Measurements from ENCODE around the gene FAM89A.
"Not testable (repeated sequence)": the region's sequence is repeated elsewhere in the genome, so short reads cannot be mapped to it uniquely, and the experiment has no call there.

FAM89A gene

GRCh38 chr1:231036416-231036815 lies 3.6 kb downstream of the FAM89A start:
- ChIA-PET POLR2A (ENCODE audit: low non-redundant PET) (no interaction called here), CTCF (interaction anchor here (0.6 kb wide), 1 partner anchor 145 kb away, joined by 4 read pairs; no protein-coding TSS in a partner anchor)
- no peak for TF ChIP-seq CTCF (conservative IDR thresholded peaks at IDR 0.05; ENCODE audit: low read depth)
- no peak overlapping the region for H3K27ac ChIP-seq
- DNase-seq (ENCODE audit: low spot score), result no peak

- H3K27ac ChIP-seq, result no peak overlapping the region
- POLR2A ChIA-PET (ENCODE audit: low non-redundant PET), result no interaction called here
- no peak for DNase-seq (ENCODE audit: low spot score)
- CTCF ChIA-PET, result no interaction called here
- TF ChIP-seq CTCF (conservative IDR thresholded peaks at IDR 0.05; ENCODE audit: low read depth), result no peak
Observed at GRCh38 chr1:231035799-231036198, 4.3 kb downstream of the FAM89A start.

GRCh38 chr1:231032963-231033362 lies 7.1 kb downstream of the FAM89A start:
- H3K27ac ChIP-seq, result no peak overlapping the region
- no peak for TF ChIP-seq CTCF (conservative IDR thresholded peaks at IDR 0.05; ENCODE audit: low read depth)
- ChIA-PET CTCF (no interaction called here), POLR2A (ENCODE audit: low non-redundant PET) (no interaction called here)
- DNase-seq (ENCODE audit: low spot score), result no peak

- DNase-seq (ENCODE audit: low spot score), result no peak
- no peak overlapping the region for H3K27ac ChIP-seq
- no peak for TF ChIP-seq CTCF (conservative IDR thresholded peaks at IDR 0.05; ENCODE audit: low read depth)
- CTCF ChIA-PET, result no interaction called here
- POLR2A ChIA-PET (ENCODE audit: low non-redundant PET), result no interaction called here
Observed at GRCh38 chr1:231029841-231030240, 10.2 kb downstream of the FAM89A start.

- CTCF ChIA-PET; POLR2A ChIA-PET (ENCODE audit: low non-redundant PET); H3K27ac ChIP-seq; DNase-seq (ENCODE audit: low spot score): not testable (repeated sequence)
Observed at GRCh38 chr1:231029247-231029646, 10.8 kb downstream of the FAM89A start.

GRCh38 chr1:231028682-231029081 lies 11.4 kb downstream of the FAM89A start:
- ChIA-PET POLR2A (ENCODE audit: low non-redundant PET) (no interaction called here), CTCF (interaction anchor here (0.8 kb wide), 1 partner anchor 110 kb away, joined by 4 read pairs; no protein-coding TSS in a partner anchor)
- H3K27ac ChIP-seq, result no peak overlapping the region
- DNase-seq (ENCODE audit: low spot score), result no peak
- no peak for TF ChIP-seq CTCF (conservative IDR thresholded peaks at IDR 0.05; ENCODE audit: low read depth)

GRCh38 chr1:231027971-231028370 lies 12.1 kb downstream of the FAM89A start:
- ChIA-PET CTCF (interaction anchor here (0.8 kb wide), 1 partner anchor 111 kb away, joined by 4 read pairs; no protein-coding TSS in a partner anchor), POLR2A (ENCODE audit: low non-redundant PET) (no interaction called here)
- no peak overlapping the region for H3K27ac ChIP-seq
- no peak for TF ChIP-seq CTCF (conservative IDR thresholded peaks at IDR 0.05; ENCODE audit: low read depth)
- no peak for DNase-seq (ENCODE audit: low spot score)
